ENCODE data around the gene IRF7.

Gene IRF7

DNA sequence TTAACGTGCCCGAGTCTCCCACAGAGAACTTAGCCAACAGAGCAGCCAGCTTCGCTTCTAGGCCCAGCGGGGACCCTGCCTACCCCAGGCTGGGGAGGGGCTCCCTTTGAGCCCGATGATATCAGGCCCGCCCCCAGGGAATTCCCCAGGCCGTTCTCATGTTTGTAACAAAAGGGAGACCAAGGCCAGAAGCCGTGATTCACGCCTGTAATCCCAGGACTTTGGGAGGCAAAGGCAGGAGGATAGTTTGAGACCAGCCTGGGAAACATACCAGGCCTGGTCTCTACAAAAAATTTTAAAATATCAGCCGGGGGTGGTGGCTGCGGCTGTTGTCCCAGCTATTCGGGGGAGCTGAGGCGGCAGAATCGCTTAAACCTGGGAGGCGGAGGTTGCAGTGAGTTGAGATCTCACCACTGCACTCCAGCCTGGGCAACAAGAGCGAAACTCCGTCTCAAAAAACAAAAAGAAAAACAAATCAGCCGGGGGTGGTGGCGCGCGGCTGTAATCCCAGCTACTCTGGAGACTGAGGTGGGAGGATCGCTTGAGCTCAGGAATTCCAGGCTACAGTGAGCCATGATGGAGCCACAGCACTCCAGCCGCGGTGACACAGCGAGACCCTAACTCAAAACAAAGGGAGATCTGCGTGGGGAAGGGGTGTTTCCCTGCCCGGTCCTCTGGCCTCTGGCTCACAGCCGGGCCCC lies 23.0 kb upstream of the IRF7 start:
- H3K27ac ChIP-seq = no peak overlapping the region
- TF ChIP-seq, protein P1, sequence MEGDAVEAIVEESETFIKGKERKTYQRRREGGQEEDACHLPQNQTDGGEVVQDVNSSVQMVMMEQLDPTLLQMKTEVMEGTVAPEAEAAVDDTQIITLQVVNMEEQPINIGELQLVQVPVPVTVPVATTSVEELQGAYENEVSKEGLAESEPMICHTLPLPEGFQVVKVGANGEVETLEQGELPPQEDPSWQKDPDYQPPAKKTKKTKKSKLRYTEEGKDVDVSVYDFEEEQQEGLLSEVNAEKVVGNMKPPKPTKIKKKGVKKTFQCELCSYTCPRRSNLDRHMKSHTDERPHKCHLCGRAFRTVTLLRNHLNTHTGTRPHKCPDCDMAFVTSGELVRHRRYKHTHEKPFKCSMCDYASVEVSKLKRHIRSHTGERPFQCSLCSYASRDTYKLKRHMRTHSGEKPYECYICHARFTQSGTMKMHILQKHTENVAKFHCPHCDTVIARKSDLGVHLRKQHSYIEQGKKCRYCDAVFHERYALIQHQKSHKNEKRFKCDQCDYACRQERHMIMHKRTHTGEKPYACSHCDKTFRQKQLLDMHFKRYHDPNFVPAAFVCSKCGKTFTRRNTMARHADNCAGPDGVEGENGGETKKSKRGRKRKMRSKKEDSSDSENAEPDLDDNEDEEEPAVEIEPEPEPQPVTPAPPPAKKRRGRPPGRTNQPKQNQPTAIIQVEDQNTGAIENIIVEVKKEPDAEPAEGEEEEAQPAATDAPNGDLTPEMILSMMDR (IDR thresholded peaks at IDR 0.05) = no peak
- no peaks in the 10 kb centered on the region for H3K9me3 ChIP-seq
- H3K27me3 ChIP-seq = peaks cover 66% of the 10 kb centered on the region
- H3K36me3 ChIP-seq = peaks cover 15% of the 10 kb centered on the region
- no peak overlapping the region for H3K4me3 ChIP-seq (ENCODE audit: low read depth in 1 of 2, low read length in 1 of 2)
- H3K4me1 ChIP-seq (ENCODE audit: control insufficient read depth in 1 of 2, insufficient read depth in 1 of 2, low read depth in 1 of 2, low read length in 1 of 2) = peaks cover 11 to 20% of the 10 kb centered on the region in 2 experiments

DNA sequence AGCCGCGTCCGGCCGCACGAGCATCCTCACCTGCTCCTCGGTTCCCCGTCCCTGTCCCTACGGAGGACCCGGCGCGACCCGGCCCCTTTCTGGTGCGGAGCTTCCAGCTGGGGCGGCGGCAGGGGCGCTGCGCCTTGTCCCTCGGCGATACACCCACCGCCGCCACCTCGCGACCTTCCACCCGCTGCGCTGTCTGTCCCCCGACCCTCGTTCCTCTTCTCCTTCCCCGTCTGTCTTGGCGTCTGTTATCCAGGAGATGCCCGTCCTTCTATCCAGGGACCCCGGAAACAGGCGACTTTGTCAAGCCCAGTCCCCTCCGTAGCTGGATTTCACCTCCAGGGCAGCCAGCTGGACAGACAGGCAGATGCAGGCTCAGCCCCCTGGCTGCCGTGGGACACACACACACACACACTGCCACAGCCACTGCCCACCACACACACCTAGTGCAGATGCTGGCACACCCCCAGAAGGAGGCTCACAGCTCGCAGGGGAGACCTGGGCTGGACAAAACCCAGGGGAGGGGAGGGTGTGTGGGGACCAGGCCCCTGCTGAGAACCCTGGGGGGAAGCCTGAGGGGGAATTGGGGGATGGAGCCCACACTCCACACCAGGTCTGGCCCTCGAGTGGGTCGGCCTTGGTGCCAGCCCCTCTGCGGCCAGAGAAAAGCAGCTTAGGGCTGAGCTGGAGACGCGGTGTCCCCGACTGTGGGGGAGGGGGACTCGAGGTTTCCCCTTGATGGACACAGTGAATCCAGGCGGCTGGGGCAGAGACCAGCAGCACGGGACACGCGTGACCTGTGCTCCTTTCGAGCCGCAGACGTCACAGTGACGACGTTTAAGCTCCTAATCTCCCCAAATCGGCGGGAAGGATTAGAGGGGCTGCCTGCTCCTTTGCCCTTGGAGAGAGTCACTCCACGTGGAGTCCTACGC lies 22.1 kb upstream of the IRF7 start:
- Histone ChIP-seq H3K4me1 (ENCODE audit: control insufficient read depth in 1 of 2, insufficient read depth in 1 of 2, low read depth in 1 of 2, low read length in 1 of 2) (peaks cover 11 to 20% of the 10 kb centered on the region in 2 experiments), H3K36me3 (peaks cover 9% of the 10 kb centered on the region), H3K9me3 (no peaks in the 10 kb centered on the region), H3K4me3 (ENCODE audit: low read depth in 1 of 2, low read length in 1 of 2) (no peak overlapping the region), H3K27ac (no peak overlapping the region), H3K27me3 (peaks cover 66% of the 10 kb centered on the region)
- TF ChIP-seq, protein P1 (IDR thresholded peaks at IDR 0.05) = no peak

DNA sequence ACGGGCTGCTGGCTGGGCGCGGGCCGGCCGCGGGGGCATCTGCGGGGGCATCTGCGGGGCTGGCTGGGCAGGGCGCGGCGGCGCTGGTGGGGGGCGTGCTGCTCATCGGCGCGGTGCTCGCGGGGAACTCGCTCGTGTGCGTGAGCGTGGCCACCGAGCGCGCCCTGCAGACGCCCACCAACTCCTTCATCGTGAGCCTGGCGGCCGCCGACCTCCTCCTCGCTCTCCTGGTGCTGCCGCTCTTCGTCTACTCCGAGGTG lies 21.5 kb upstream of the IRF7 start:
- peaks cover 66% of the 10 kb centered on the region for H3K27me3 ChIP-seq
- no peak overlapping the region for H3K4me3 ChIP-seq (ENCODE audit: low read depth in 1 of 2, low read length in 1 of 2)
- no peak overlapping the region for H3K27ac ChIP-seq
- TF ChIP-seq, protein P1 (IDR thresholded peaks at IDR 0.05) = no peak
- H3K36me3 ChIP-seq = peaks cover 6% of the 10 kb centered on the region
- peaks cover 11 to 20% of the 10 kb centered on the region in 2 experiments for H3K4me1 ChIP-seq (ENCODE audit: control insufficient read depth in 1 of 2, insufficient read depth in 1 of 2, low read depth in 1 of 2, low read length in 1 of 2)
- no peaks in the 10 kb centered on the region for H3K9me3 ChIP-seq

DNA sequence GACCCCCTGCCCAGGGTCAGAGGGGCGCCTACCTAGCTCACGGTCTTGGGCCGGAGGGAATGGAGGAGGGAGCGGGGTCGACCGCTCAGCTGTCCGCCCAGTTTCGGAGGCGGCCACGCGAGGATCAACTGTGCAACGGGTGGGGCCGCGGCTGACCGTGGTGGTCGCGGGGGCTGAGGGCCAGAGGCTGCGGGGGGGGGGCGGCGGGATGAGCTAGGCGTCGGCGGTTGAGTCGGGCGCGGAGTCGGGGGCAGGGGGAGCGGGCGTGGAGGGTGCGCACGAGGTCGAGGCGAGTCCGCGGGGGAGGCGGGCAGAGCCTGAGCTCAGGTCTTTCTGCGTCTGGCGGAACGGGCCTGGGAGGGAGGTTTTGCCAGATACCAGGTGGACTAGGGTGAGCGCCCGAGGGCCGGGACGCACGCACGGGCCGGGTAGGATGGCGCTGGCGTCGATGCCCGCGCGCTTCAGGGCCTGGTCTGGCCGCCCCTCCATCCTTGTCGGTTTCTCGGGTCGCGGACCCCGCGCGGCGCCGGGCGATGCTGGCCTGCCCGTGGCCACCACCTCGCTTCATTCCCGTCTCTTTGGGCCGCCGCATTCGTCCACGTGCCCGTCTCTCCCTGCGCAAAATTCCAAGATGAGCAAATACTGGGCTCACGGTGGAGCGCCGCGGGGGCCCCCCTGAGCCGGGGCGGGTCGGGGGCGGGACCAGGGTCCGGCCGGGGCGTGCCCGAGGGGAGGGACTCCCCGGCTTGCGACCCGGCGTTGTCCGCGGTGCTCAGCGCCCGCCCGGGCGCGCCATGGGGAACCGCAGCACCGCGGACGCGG lies 21.0 kb upstream of the IRF7 start, which contains the start of gene DRD4:
DRD4 (plus strand) TSS at position 759 of the 822 bp plus-strand sequence; CDS start at position 795, 36 bp downstream.
- peaks cover 11 to 20% of the 10 kb centered on the region in 2 experiments for H3K4me1 ChIP-seq (ENCODE audit: control insufficient read depth in 1 of 2, insufficient read depth in 1 of 2, low read depth in 1 of 2, low read length in 1 of 2)
- H3K36me3 ChIP-seq = peaks cover under 1% of the 10 kb centered on the region
- no peak within 1 kb of the TSS for H3K27ac ChIP-seq
- TF ChIP-seq, protein P1 (IDR thresholded peaks at IDR 0.05) = no peak
- peaks cover 66% of the 10 kb centered on the region for H3K27me3 ChIP-seq
- H3K4me3 ChIP-seq (ENCODE audit: low read depth in 1 of 2, low read length in 1 of 2) = no peak within 1 kb of the TSS
- H3K9me3 ChIP-seq = no peaks in the 10 kb centered on the region

DNA sequence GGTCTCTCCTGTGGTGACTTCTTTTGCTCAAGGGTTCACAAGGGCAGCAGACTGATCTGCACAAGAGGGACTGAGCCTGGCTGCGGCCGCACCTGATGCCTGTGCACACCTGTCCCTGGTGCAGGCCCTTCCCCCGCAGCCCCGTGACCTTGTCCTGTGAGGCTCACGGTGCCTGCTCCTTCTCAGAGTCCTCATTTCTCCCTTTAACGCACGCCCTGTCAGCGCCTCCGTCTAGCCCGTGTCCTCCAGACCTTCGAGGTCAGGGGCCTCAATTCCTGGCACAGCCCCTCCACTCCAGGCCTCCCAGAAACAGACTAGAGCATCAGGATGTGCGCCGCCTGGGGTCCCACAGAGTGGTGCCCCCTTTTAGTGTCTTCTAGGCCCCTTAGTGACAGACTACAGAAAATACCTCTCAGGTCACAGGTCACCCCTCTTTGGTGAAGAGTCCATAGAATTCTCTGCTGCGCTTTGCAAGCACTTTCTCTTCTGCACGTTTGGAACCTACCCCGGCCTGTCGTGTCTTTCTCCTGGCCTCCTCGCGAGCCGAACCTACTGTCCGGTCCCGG lies 20.3 kb upstream of the IRF7 start:
- no peak overlapping the region for H3K4me3 ChIP-seq (ENCODE audit: low read depth in 1 of 2, low read length in 1 of 2)
- peaks cover 7 to 19% of the 10 kb centered on the region in 2 experiments for H3K4me1 ChIP-seq (ENCODE audit: control insufficient read depth in 1 of 2, insufficient read depth in 1 of 2, low read depth in 1 of 2, low read length in 1 of 2)
- TF ChIP-seq, protein P1 (IDR thresholded peaks at IDR 0.05) = no peak
- no peaks in the 10 kb centered on the region for H3K9me3 ChIP-seq
- H3K36me3 ChIP-seq = no peaks in the 10 kb centered on the region
- peaks cover 61% of the 10 kb centered on the region for H3K27me3 ChIP-seq
- no peak overlapping the region for H3K27ac ChIP-seq

Data from neutrophil (primary cell).